Type B pancreatic cell (in vitro differentiated cells): ENCODE results near the gene FAM72A. TPM values are rescaled to one million over a fixed set of nuclear protein-coding genes. Genes with fewer than 3 reads are reported as not detected.
"Not testable (repeated sequence)": the region's sequence is repeated elsewhere in the genome, so short reads cannot be mapped to it uniquely, and the experiment has no call there.

Source experiments
- DNase-seq: peaks from one replicate; pipeline ENCODE4 v3.0.0; 2021; ENCODE audit warnings: mixed read lengths; ENCODE audit not compliant: unreplicated experiment; ENCODE audit errors: extremely low spot score
- H3K27ac Mint-ChIP-seq: 2 replicates; pipeline ENCODE4 v1.8.0; 2021; ENCODE audit warnings: mild to moderate bottlenecking, mixed read lengths
- H3K27me3 Mint-ChIP-seq: 2 replicates; pipeline ENCODE4 v1.8.0; 2021; ENCODE audit warnings: mixed read lengths
- H3K36me3 Mint-ChIP-seq: 2 replicates; pipeline ENCODE4 v1.8.0; 2021; ENCODE audit warnings: mixed read lengths
- H3K4me1 Mint-ChIP-seq: one replicate; pipeline ENCODE4 v1.8.0; 2021; ENCODE audit warnings: mixed read lengths; ENCODE audit not compliant: unreplicated experiment
- H3K4me3 Mint-ChIP-seq: 2 replicates; pipeline ENCODE4 v1.8.0; 2021; ENCODE audit warnings: mild to moderate bottlenecking, mixed read lengths
- H3K9me3 Mint-ChIP-seq: 2 replicates; pipeline ENCODE4 v1.8.0; 2021; ENCODE audit warnings: mixed read lengths
- total RNA-seq: library from RNA; stranded (reverse); gene quantifications from 2 replicates; pipeline ENCODE4 v1.2.1, GENCODE V29; 2021; ENCODE audit warnings: low replicate concordance

The FAM72A gene
- total RNA-seq, 1 donor from 2014 or later, result 4.3 TPM

GRCh38 chr1:206224190-206224776 lies 21.6 kb upstream of the FAM72A start:
- H3K27me3 Mint-ChIP-seq, H3K4me1 Mint-ChIP-seq, H3K27ac Mint-ChIP-seq: not testable (repeated sequence)

GRCh38 chr1:206221585-206221984 lies 18.9 kb upstream of the FAM72A start:
- H3K27ac Mint-ChIP-seq, H3K4me3 Mint-ChIP-seq, H3K27me3 Mint-ChIP-seq, H3K36me3 Mint-ChIP-seq, H3K9me3 Mint-ChIP-seq, DNase-seq, H3K4me1 Mint-ChIP-seq: not testable (repeated sequence)

More at GRCh38 chr1:206224190-206224776, 21.6 kb upstream of the FAM72A start:
- not testable (repeated sequence) for DNase-seq, H3K9me3 Mint-ChIP-seq, H3K4me3 Mint-ChIP-seq, H3K36me3 Mint-ChIP-seq

GRCh38 chr1:206220332-206221000 lies 17.8 kb upstream of the FAM72A start:
- H3K9me3 Mint-ChIP-seq, H3K27me3 Mint-ChIP-seq, H3K4me1 Mint-ChIP-seq, H3K36me3 Mint-ChIP-seq, DNase-seq: not testable (repeated sequence)
- Mint-ChIP-seq H3K4me3 (peak overlapping the region; percentile 65), H3K27ac (peak overlapping the region; percentile 70)

DNA sequence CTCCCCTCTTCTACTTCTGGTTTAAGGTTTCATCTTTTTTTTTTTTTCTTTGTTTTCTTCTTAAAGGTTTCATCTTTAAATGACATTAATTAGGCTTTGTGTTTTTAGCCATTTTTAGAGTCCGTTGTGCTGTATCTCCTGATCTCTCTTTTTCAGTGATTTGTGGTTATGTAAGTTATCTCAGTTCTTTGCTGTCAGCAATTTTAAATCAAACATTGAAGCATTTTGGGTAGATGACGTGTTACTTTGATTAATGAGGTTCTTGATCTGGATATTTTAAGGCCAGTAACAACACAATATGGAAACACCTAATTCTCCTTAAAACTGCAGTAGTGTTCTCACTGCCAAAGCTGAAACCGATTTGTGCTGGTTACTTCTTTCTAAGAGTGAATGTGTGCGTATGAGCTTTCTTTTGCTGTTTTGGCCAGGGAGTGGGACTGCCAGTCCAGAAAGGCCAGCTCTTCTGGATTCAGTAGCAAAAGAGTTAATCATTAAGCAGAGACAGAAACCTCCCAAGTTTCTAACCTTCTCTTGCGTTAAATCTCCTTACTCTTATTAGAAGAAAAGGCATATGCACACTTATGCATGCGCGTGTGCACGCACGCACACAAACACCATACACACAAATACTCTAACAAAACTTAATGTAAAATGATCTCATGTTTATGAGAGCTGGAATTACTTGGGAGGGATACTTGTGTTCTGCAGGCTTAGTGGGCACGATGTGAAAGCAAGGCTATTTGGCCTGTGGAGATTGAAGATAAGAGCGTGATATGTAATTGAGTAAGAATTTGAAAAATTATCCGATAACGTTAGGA lies 17.1 kb upstream of the FAM72A start:
- not testable (repeated sequence) for H3K4me3 Mint-ChIP-seq, H3K27me3 Mint-ChIP-seq

GRCh38 chr1:206218765-206219164 lies 16.1 kb upstream of the FAM72A start:
- H3K36me3 Mint-ChIP-seq, H3K4me3 Mint-ChIP-seq, H3K27ac Mint-ChIP-seq, H3K27me3 Mint-ChIP-seq, DNase-seq, H3K9me3 Mint-ChIP-seq, H3K4me1 Mint-ChIP-seq: not testable (repeated sequence)

More for the DNA sequence above, 17.1 kb upstream of the FAM72A start:
- H3K4me1 Mint-ChIP-seq, H3K27ac Mint-ChIP-seq, H3K9me3 Mint-ChIP-seq, DNase-seq, H3K36me3 Mint-ChIP-seq: not testable (repeated sequence)

DNA sequence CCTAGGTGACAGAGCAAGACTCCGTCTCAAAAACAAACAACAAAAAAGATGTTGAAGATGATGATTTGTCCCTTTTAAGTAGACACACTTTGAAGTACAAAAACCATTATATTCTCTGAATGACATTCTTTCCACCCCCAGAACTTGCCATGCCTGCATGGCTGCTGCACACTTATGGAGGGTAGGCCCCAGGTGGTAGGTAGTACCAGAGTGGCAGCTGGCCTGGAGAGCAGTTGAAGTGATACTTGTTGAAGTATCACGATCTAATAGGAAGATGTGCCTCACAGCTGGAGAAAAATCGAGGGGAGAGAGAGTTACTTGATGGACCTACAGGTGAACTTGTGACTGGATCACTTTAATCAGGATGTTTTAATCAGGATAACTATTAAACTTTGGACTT lies 15.6 kb upstream of the FAM72A start:
- H3K4me1 Mint-ChIP-seq, H3K27me3 Mint-ChIP-seq, DNase-seq, H3K9me3 Mint-ChIP-seq, H3K27ac Mint-ChIP-seq, H3K36me3 Mint-ChIP-seq, H3K4me3 Mint-ChIP-seq: not testable (repeated sequence)

- H3K27me3 Mint-ChIP-seq, H3K9me3 Mint-ChIP-seq, H3K27ac Mint-ChIP-seq, H3K36me3 Mint-ChIP-seq, H3K4me1 Mint-ChIP-seq, H3K4me3 Mint-ChIP-seq, DNase-seq: not testable (repeated sequence)
These were observed 13.2 kb upstream of the FAM72A start for GRCh38 chr1:206215600-206216392.

GRCh38 chr1:206210802-206211201 lies 8.2 kb upstream of the FAM72A start:
- H3K27me3 Mint-ChIP-seq, result not testable (repeated sequence)

GRCh38 chr1:206205569-206205968 lies 2.9 kb upstream of the FAM72A start:
- not testable (repeated sequence) for H3K27me3 Mint-ChIP-seq

More at GRCh38 chr1:206210802-206211201, 8.2 kb upstream of the FAM72A start:
- not testable (repeated sequence) for H3K27ac Mint-ChIP-seq, DNase-seq, H3K36me3 Mint-ChIP-seq, H3K4me3 Mint-ChIP-seq, H3K4me1 Mint-ChIP-seq, H3K9me3 Mint-ChIP-seq

GRCh38 chr1:206204871-206205270 lies 2.2 kb upstream of the FAM72A start:
- H3K9me3 Mint-ChIP-seq, H3K36me3 Mint-ChIP-seq, H3K27me3 Mint-ChIP-seq, H3K27ac Mint-ChIP-seq, H3K4me1 Mint-ChIP-seq, DNase-seq: not testable (repeated sequence)
- H3K4me3 Mint-ChIP-seq, result peak overlapping the region; percentile 90

More at GRCh38 chr1:206205569-206205968, 2.9 kb upstream of the FAM72A start:
- not testable (repeated sequence) for H3K4me1 Mint-ChIP-seq, H3K36me3 Mint-ChIP-seq, H3K4me3 Mint-ChIP-seq, H3K27ac Mint-ChIP-seq, H3K9me3 Mint-ChIP-seq
- DNase-seq, result peak; percentile 54

- H3K27ac Mint-ChIP-seq, H3K36me3 Mint-ChIP-seq, H3K9me3 Mint-ChIP-seq, H3K27me3 Mint-ChIP-seq, H3K4me1 Mint-ChIP-seq, DNase-seq: not testable (repeated sequence)
- peak overlapping the region; percentile 74 for H3K4me3 Mint-ChIP-seq
These were observed 1.5 kb upstream of the FAM72A start for GRCh38 chr1:206204159-206204511.

- H3K27me3 Mint-ChIP-seq, H3K36me3 Mint-ChIP-seq, H3K9me3 Mint-ChIP-seq, H3K4me1 Mint-ChIP-seq: not testable (repeated sequence)
- Mint-ChIP-seq H3K4me3 (peak within 1 kb of the TSS; percentile 84), H3K27ac (peak within 1 kb of the TSS; percentile 68)
- DNase-seq, result peak; percentile 75
These were observed 922 bp upstream of the FAM72A start, which contains the start of gene SRGAP2 for GRCh38 chr1:206203364-206204158. Gene SRGAP2, plus strand, starts transcription at chr1:206203541. Its CDS starts 2,430 bp downstream, at chr1:206205971.
